Loucy (cell line): Measurements from ENCODE around the gene CEP170.
"Not testable (repeated sequence)": the region's sequence is repeated elsewhere in the genome, so short reads cannot be mapped to it uniquely, and the experiment has no call there.

Experiments used
- CTCF ChIP-seq: fragments of 200-600 bp; sonication (generic); conservative IDR thresholded peaks from 2 replicates; pipeline ENCODE4 v1.5.1; 2014; ENCODE audit warnings: mild to moderate bottlenecking, antibody characterized with exemption, low read length
- EZH2phosphoT487 ChIP-seq: fragments of 200-600 bp; IDR thresholded peaks from 2 replicates; pipeline ENCODE4 v1.6.1; 2018; ENCODE audit warnings: antibody characterized with exemption, mild to moderate bottlenecking, moderate library complexity, borderline replicate concordance

DNA sequence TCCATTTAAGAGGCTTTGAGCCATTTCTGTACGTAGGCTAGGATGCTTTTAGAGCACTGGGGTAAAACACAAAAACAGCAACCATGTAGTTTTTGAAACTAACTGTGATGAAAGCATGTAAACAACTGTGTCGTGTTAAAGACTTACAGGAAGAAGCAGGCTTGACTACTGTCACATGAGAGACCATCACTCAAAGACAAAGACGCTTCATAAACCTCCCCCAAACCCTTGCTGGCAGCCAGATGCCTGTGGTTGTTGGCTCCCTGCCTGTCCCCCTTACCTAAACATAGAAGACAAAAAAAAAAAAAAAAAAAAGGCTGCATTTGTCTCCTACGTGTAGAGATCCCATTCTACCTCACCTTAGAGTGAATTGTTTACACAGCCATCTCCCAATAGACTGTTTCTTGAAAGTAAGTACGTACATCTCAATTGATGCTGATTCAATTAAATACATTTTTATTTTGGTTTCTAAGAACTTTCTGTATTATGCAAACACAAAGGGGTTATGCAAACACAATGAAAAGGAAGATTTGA is 132.1 kb downstream of the CEP170 start:
- not testable (repeated sequence) for TF ChIP-seq CTCF, EZH2phosphoT487
